Dendritic cell treated with granulocyte-macrophage colony-stimulating factor and Interleukin-4, amounts not matched to agents 40 ng/mL and 50 ng/mL, for 4 days (primary cell): ENCODE results near the gene STAU1.
"Not testable (repeated sequence)": the region's sequence is repeated elsewhere in the genome, so short reads cannot be mapped to it uniquely, and the experiment has no call there.

ENCODE experiments used
- H3K27ac Mint-ChIP-seq: one replicate; pipeline ENCODE4 v1.8.0; 2022; ENCODE audit warnings: mild to moderate bottlenecking, mixed read lengths
- H3K27me3 Mint-ChIP-seq: one replicate; pipeline ENCODE4 v1.8.0; 2022; ENCODE audit warnings: mild to moderate bottlenecking, mixed read lengths
- H3K36me3 Mint-ChIP-seq: one replicate; pipeline ENCODE4 v1.8.0; 2022; ENCODE audit warnings: low read depth, mixed read lengths
- H3K4me1 Mint-ChIP-seq: one replicate; pipeline ENCODE4 v1.8.0; 2022; ENCODE audit warnings: low read depth, mixed read lengths
- H3K4me3 Mint-ChIP-seq: one replicate; pipeline ENCODE4 v1.8.0; 2022; ENCODE audit warnings: mild to moderate bottlenecking, moderate library complexity, mixed read lengths
- H3K9me3 Mint-ChIP-seq: one replicate; pipeline ENCODE4 v1.8.0; 2022; ENCODE audit warnings: mixed read lengths
- intact Hi-C: fragments of 100-400 bp; cut with micrococcal nuclease; formaldehyde crosslinking; loops from one replicate; pipeline ENCODE4 v1.15.0; 2022

Gene STAU1

DNA sequence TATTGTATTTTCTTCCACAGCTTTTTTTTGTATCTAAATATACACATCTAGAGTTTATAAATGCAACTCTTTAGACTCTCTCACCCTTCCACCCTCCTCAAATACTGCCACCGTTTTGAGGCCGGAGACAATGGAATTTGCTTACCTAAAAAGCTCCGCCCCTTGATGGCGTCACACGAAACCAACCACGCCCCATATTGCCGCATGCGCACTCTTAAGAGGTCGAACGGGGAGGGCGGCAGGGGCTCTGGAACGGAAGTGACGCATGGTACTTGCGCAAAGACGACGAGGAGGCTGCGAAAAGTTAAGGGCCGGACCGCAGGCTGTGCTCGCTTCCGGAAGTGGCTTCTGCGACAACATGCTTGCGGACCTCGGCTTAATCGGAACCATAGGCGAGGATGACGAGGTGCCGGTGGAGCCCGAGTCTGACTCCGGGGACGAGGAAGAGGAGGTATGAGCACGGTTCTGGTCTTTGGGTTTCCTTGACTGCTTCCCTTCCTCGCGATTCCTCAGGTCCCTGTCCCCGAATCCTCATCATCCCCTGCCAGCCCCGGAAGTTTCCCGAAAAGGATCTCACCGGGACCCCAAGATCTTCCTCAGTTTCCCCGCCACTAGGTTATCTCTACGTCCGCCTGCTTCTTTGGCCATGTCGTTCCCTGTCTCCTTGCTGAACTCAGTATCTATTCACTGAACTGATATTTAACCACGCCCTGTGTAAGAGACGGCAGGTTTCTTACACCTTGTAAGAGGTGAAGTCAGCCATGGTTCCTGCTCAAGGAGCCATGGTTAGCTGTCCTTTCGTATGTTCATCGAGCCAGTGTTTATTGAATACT, 31.2 kb upstream of the STAU1 start, which contains the start of gene DDX27:
TSS of gene DDX27 (plus strand) at position 326 of the 833 bp plus-strand sequence. CDS start at position 359, 33 bp downstream.
- H3K4me3 Mint-ChIP-seq = peak within 1 kb of the TSS; percentile 91
- no peaks in the 10 kb centered on the region for H3K27me3 Mint-ChIP-seq
- H3K36me3 Mint-ChIP-seq = peaks cover 50% of the 10 kb centered on the region
- H3K9me3 Mint-ChIP-seq = no peaks in the 10 kb centered on the region
- peaks cover 18% of the 10 kb centered on the region for H3K4me1 Mint-ChIP-seq
- peak within 1 kb of the TSS; percentile 92 for H3K27ac Mint-ChIP-seq
- intact Hi-C loops = loop anchor here (1.0 to 10.0 kb wide), 3 partner anchors 11 to 55 kb away; partner anchors contain the start of gene STAU1

DNA sequence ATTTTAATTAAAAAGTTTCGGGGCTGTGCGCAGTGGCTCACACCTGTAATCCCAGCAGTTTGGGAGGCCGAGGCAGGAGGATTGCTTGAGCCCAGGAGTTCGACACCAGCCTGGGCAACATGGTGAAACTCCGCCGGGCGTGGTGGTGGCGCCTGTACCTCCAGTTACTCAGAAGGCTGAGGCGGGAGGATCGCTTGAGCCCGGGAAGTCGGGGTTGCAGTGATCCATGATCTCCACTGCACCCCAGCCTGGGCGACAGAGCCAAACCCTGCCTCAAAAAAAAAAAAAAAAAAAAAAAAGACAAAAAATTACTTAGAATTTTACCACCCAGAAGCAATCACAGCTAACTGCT, 30.6 kb upstream of the STAU1 start:
- H3K9me3 Mint-ChIP-seq, H3K4me3 Mint-ChIP-seq, H3K27me3 Mint-ChIP-seq: not testable (repeated sequence)
- peaks cover 44% of the 10 kb centered on the region for H3K36me3 Mint-ChIP-seq
- intact Hi-C loops = loop anchor here (1.0 to 10.0 kb wide), 3 partner anchors 12 to 54 kb away; partner anchors contain the start of gene STAU1
- peaks cover 18% of the 10 kb centered on the region for H3K4me1 Mint-ChIP-seq
- H3K27ac Mint-ChIP-seq = peak overlapping the region; percentile 92

DNA sequence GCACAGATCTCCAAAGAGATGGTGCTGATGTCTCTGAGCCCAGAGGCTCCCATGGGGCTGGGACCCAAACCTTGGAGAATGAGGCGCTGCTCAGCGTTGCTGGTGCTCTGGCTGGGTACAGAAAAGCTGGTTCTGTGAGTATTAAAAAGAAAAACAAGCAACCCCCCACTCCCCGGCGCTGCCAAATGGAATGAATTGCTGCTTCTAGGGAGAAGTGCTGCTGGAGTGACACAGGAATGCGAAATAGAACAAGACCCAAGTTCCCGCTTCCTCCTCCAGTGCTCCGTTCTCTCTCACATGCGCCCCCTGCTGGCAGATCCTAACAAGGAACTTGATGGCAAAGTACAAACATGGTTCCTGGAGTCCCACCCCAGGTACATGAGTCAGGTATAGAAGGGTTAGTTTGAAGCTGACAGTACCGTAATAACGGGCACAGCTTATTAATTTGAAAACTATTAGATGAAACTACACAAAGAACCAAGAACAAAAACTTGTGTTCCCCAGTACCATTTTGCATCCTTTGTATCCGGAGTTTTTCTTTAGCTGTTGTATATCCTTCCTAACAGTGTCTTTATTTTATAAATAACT, 29.0 kb upstream of the STAU1 start:
- intact Hi-C loops = loop anchor here (1.0 to 10.0 kb wide), 2 partner anchors 52 to 84 kb away; no protein-coding TSS in a partner anchor
- Mint-ChIP-seq H3K27ac (no peak overlapping the region), H3K9me3 (no peaks in the 10 kb centered on the region), H3K4me3 (peak overlapping the region; percentile 9), H3K4me1 (peaks cover 18% of the 10 kb centered on the region), H3K27me3 (no peaks in the 10 kb centered on the region), H3K36me3 (peaks cover 28% of the 10 kb centered on the region)

DNA sequence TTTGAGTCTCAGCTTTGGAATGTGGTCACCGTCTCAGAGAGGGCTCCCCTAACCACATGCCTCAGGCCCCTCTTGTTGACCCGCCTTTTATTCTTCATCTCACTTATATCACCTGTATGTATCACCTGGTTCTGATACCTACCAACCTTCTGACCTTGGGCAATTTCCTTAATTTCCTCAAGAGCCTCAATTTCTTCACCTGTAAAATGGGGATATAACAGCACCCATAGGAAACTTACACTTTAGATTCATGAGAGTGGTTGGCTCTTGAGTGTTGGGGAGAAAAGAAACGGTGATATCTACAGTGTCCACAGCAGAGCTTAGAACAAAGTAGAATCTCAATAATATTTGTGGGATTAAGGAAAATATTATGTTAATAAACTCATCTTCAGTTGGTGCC, 27.1 kb upstream of the STAU1 start:
- Mint-ChIP-seq H3K27me3 (no peaks in the 10 kb centered on the region), H3K4me3 (no peak overlapping the region), H3K9me3 (peaks cover 5% of the 10 kb centered on the region), H3K27ac (no peak overlapping the region), H3K4me1 (peaks cover 5% of the 10 kb centered on the region), H3K36me3 (peaks cover 10% of the 10 kb centered on the region)
- intact Hi-C loops = loop anchor here (10.0 kb wide), 1 partner anchor 50 kb away; no protein-coding TSS in a partner anchor

DNA sequence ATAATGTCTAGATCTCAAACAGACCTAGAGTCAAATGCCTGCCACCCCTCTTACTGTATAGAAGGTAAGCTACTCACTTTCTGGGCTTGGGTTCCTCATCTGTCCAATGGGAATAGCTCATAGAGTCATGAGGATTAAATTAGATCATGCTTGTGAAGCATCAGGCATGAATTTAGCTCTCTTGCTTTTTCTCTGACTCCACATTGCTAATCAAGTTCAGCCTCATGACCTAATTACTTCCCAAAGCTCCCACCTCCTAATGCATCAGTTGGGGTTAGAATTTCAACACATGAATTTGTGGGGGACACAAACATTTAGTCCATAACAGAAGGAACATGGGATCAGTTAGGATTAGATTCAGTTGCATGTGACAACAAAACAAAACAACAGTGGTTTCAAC, 26.4 kb upstream of the STAU1 start:
- peaks cover 5% of the 10 kb centered on the region for H3K36me3 Mint-ChIP-seq
- peaks cover 12% of the 10 kb centered on the region for H3K9me3 Mint-ChIP-seq
- H3K27me3 Mint-ChIP-seq = no peaks in the 10 kb centered on the region
- no peak overlapping the region for H3K27ac Mint-ChIP-seq
- no peaks in the 10 kb centered on the region for H3K4me1 Mint-ChIP-seq
- H3K4me3 Mint-ChIP-seq = no peak overlapping the region
- intact Hi-C loops = loop anchor here (10.0 kb wide), 1 partner anchor 50 kb away; no protein-coding TSS in a partner anchor

DNA sequence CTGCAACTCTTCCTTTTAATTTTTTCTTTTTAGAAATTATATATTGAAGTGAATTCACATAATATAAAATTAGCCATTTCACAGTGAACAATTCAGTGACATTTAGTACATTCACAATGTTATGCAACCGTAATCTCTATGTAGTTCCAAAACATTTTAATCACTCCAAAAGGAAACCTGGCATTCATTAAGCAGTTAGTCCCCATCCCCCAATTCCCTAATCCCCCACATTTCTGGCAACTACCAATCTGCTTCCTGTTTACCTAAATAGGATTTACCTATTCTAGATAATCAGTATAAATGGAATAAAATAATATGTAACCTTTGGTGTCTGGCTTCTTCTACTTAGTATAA, 22.6 kb upstream of the STAU1 start:
- Mint-ChIP-seq H3K27me3 (no peaks in the 10 kb centered on the region), H3K4me1 (no peaks in the 10 kb centered on the region), H3K9me3 (peaks cover 12% of the 10 kb centered on the region), H3K4me3 (no peak overlapping the region), H3K27ac (no peak overlapping the region), H3K36me3 (no peaks in the 10 kb centered on the region)
- intact Hi-C loops = loop anchor here (10.0 kb wide), 1 partner anchor 46 kb away; no protein-coding TSS in a partner anchor

DNA sequence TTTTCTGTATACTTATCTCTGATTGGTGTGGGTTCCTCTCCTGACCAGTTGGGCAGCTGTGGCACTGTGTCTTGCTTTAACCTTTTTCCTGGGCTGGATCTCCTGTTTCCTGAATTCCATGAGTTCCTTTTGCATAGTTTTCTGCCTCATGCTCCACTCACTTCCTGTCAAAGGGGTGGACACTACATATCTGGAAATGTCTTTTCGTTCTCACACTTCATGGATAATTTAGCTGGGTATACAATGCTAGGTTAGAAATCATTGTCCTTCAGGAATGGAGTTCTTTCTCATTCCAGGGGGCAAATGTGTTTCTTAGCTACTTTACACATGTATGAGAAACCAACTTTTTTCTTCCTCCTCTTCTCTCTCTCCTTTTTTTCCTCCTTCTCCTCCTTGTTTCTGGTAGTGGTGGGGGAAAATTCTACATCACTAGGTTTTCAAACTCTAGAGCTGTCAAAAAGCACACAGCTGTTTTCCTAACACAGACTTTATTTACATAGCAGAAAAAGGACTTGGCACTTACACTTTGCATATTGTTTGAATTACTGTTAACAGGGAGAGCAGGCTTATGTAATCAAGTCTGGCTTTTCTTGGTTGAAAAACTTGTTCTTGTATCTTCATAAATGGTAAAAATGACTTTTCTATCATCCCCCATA, 22.1 kb upstream of the STAU1 start:
- no peaks in the 10 kb centered on the region for H3K27me3 Mint-ChIP-seq
- intact Hi-C loops = loop anchor here (10.0 kb wide), 1 partner anchor 45 kb away; no protein-coding TSS in a partner anchor

DNA sequence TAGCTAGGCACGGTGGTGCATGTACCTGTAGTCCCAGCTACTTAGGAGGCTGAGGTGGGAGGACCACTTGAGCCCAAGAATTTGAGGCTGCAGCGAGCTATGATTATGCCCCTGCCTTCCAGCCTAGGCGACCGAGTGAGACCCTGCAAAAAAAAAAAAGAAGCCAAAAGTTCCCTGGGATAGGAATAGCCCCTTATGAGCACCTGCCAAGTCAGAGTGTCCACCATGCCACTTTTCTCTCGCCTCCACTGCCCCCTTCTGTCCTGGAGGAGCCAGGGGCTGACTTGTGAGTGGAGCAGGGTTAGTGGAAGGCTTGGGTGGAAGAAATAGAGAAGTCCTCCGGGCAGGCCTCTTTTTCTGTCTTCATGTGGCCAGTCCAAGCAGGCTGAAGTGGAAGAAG, 18.9 kb upstream of the STAU1 start:
- Mint-ChIP-seq H3K36me3 (no peaks in the 10 kb centered on the region), H3K27ac (no peak overlapping the region), H3K4me3 (no peak overlapping the region), H3K4me1 (no peaks in the 10 kb centered on the region), H3K27me3 (no peaks in the 10 kb centered on the region), H3K9me3 (peaks cover 12% of the 10 kb centered on the region)
- intact Hi-C loops = no loop called here

More for the DNA sequence above, 22.1 kb upstream of the STAU1 start:
- H3K27ac Mint-ChIP-seq = no peak overlapping the region
- peaks cover 12% of the 10 kb centered on the region for H3K9me3 Mint-ChIP-seq
- H3K4me3 Mint-ChIP-seq = no peak overlapping the region
- H3K4me1 Mint-ChIP-seq = no peaks in the 10 kb centered on the region
- no peaks in the 10 kb centered on the region for H3K36me3 Mint-ChIP-seq

DNA sequence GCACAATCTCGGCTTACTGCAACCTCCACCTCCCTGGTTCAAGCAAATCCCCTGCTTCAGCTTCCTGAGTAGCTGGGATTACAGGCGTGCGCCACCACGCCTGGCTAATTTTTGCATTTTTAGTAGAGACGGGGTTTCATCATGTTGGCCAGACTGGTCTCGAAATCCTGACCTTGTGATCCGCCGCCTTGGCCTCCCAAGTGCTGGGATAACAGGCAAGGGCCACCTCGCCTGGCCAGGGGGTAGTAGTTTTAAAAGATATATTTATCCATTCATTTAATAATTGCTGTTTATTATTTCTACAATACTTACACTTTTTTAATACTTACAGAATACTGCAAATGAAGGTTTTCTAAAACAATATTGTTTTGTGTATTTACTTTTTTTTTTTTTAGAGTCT, 15.6 kb upstream of the STAU1 start:
- no peaks in the 10 kb centered on the region for H3K36me3 Mint-ChIP-seq
- no peaks in the 10 kb centered on the region for H3K27me3 Mint-ChIP-seq
- H3K9me3 Mint-ChIP-seq = no peaks in the 10 kb centered on the region
- intact Hi-C loops = no loop called here
- no peak overlapping the region for H3K4me3 Mint-ChIP-seq
- H3K4me1 Mint-ChIP-seq = no peaks in the 10 kb centered on the region
- no peak overlapping the region for H3K27ac Mint-ChIP-seq

DNA sequence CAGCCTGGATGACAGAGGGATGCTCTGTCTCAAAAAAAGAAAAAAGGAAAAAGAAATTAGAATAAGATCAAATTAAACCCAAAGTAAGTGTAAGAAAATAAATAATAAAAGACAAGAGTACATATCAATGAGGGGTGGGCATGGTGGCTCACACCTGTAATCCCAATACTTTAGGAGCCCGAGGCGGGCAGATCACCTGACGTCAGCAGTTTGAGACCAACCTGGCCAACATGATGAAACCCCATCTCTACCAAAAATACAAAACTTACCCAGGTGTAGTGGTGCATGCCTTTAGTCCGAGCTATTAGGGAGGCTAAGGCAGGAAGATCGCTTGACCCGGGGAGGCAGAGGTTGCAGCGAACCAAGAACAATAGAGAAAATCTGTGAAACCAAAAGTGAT, 14.9 kb upstream of the STAU1 start:
- H3K4me1 Mint-ChIP-seq = no peaks in the 10 kb centered on the region
- no peak overlapping the region for H3K27ac Mint-ChIP-seq
- H3K27me3 Mint-ChIP-seq = no peaks in the 10 kb centered on the region
- H3K9me3 Mint-ChIP-seq = no peaks in the 10 kb centered on the region
- H3K4me3 Mint-ChIP-seq = no peak overlapping the region
- intact Hi-C loops = no loop called here
- H3K36me3 Mint-ChIP-seq = no peaks in the 10 kb centered on the region

DNA sequence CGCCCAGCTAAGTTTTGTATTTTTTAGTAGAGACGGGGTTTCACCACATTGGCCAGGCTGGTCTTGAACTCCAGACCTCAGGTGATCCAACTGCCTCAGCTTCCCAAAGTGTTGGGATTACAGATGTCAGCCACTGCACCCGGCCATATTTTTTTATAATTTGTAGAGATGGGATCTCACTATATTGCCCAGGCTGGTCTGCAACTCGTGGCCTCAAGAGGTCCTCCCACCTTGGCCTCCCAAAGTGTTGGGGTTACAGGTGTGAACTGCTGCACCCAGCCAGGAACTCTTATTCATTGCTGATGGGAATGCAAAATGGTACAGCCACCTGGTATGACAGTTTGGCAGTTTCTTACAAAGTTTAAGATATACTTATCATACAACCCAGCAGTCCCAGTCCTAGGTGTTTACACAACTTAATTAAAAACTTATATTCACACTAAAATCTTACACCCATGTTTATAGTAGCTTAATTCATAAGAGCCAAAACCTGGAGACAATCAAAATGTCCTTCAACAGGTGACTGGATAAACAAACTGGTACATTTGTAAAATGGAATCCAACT, 11.7 kb upstream of the STAU1 start:
- no peaks in the 10 kb centered on the region for H3K27me3 Mint-ChIP-seq
- intact Hi-C loops = no loop called here
- H3K27ac Mint-ChIP-seq = no peak overlapping the region
- no peaks in the 10 kb centered on the region for H3K9me3 Mint-ChIP-seq
- no peak overlapping the region for H3K4me3 Mint-ChIP-seq
- no peaks in the 10 kb centered on the region for H3K36me3 Mint-ChIP-seq
- no peaks in the 10 kb centered on the region for H3K4me1 Mint-ChIP-seq

DNA sequence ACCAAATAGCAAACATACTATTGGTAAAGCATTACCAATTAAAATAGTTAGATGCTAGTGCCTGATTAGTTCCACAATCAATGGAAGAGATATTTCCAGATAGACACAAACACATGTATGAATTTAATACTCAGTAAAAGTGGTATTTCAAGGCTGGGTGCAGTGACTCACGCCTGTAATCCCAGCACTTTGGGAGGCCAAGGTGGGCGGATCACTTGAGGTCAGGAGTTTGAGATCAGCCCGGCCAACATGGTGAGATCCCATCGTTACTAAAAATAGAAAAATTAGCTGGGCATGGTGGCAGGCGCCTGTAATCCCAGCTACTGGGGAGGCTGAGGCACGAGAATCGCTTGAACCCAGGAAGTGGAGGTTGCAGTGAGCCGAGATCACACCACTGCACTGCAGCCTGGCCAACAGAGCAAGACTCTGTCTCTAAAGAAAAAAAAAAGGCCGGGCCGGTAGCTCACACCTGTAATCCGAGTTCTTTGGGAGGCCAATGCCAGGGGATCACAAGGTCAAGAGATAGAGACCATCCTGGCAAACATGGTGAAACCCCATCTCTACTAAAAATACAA, 4.9 kb upstream of the STAU1 start:
- H3K27me3 Mint-ChIP-seq, H3K9me3 Mint-ChIP-seq, intact Hi-C loops, H3K4me1 Mint-ChIP-seq, H3K36me3 Mint-ChIP-seq, H3K27ac Mint-ChIP-seq, H3K4me3 Mint-ChIP-seq: not testable (repeated sequence)

DNA sequence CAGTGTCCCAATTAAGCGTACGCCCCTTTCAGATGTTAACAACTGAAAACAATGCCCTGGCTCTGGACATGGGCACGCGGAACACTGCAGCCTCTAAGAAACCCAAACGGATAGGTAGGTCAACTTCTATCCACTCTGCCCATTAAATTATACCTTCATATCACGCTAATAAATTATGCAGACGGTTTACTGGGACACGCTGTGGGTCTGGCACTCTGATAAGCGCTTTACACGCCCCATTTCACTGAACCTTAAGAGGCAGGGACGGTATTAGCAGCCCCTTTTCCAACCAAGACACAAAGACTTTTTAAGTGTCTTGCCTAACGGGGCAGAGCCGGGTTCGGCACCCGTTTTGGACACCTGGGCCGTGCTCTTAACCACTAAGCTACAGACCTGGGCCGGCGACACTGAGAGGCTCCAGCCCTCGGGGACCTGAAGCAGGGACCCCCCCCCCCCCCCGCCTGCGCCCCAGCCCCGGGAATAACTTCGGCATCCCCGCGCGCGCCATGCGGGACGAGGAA, 744 bp downstream of the STAU1 start:
- Mint-ChIP-seq H3K27me3 (peaks cover 5% of the 10 kb centered on the region), H3K4me3 (peak overlapping the region; percentile 78)
- intact Hi-C loops = no loop called here

More for the DNA sequence above, 744 bp downstream of the STAU1 start:
- Mint-ChIP-seq H3K36me3 (peaks cover 29% of the 10 kb centered on the region), H3K4me1 (peaks cover 36% of the 10 kb centered on the region), H3K9me3 (no peaks in the 10 kb centered on the region), H3K27ac (peak overlapping the region; percentile 77)
